HCT116 (cell line): ENCODE measurements around the gene RAB27B. TPM values are rescaled to one million over a fixed set of nuclear protein-coding genes. Genes with fewer than 3 reads are reported as not detected.

Source experiments
- ATAC-seq: fragments of 200-7000 bp; cut with Tn5 transposase; 2 replicates; pipeline ENCODE4 v1.9.1; 2020; ENCODE audit warnings: mild to moderate bottlenecking, moderate library complexity
- BruUV-seq: library from RNA; stranded (reverse); fragments of 400-500 nt; replicated peaks from 2 replicates; lab custom pipeline; 2021; lab: Mats Ljungman, UMichigan
- CTCF ChIA-PET: fragments of 300-600 bp; sonication (Branson Sonifier 250); formaldehyde crosslinking; loops from one replicate; lab custom pipeline; 2021; ENCODE audit warnings: antibody characterized with exemption; lab: Charles Lee
- POLR2A ChIA-PET: fragments of 300-600, 350-600 bp; sonication (Branson Sonifier 250); formaldehyde crosslinking; loops from one replicate; lab custom pipeline; 2021; ENCODE audit warnings: antibody characterized with exemption; lab: Charles Lee
- RAD21 ChIA-PET, 2 experiments: fragments of 300-600 bp; sonication (Branson Sonifier 250); formaldehyde crosslinking; loops; one replicate each; lab custom pipeline; 2023; ENCODE audit warnings: low total read pairs in 2 of 2; ENCODE audit not compliant: uncharacterized antibody in 2 of 2, unreplicated experiment in 2 of 2, low non-redundant PET in 1 of 2; lab: Charles Lee
- DNase-seq: peaks from one replicate; pipeline ENCODE4 v3.0.0-alpha.2; 2010; ENCODE audit warnings: low read depth, low spot score
- H2AFZ ChIP-seq: fragments of 200-600 bp; shearing (Covaris generic), sonication (generic); 2 replicates; pipeline ENCODE4 v1.6.1; 2017; ENCODE audit warnings: low read depth, mixed run types, mixed read lengths, antibody characterized with exemption, low read length; ENCODE audit not compliant: poor library complexity, severe bottlenecking
- H3K27ac ChIP-seq: 2 replicates; pipeline ENCODE4 v1.5.1; 2012; ENCODE audit warnings: low read depth, low read length
- H3K27me3 ChIP-seq: fragments of 200-600 bp; sonication (generic); 2 replicates; pipeline ENCODE4 v1.6.1; 2016; ENCODE audit warnings: mixed run types, low read length, mixed read lengths; ENCODE audit not compliant: insufficient read depth
- H3K36me3 ChIP-seq, 2 experiments: fragments of 200-500 bp in 1 of 2; fragments of 200-600 bp in 1 of 2; sonication (Bioruptor generic) in 1 of 2; sonication (generic) in 1 of 2; 2 replicates each; pipeline versions ENCODE4 v1.5.1 to v1.6.1; 2014 to 2016; ENCODE audit warnings: low read length in 2 of 2, inconsistent platforms in 1 of 2, mixed read lengths in 1 of 2, mixed run types in 1 of 2; ENCODE audit not compliant: insufficient read depth in 2 of 2, control insufficient read depth in 1 of 2
- H3K4me1 ChIP-seq, 2 experiments: fragments of 200-600 bp in 1 of 2; sonication (generic) in 1 of 2; 2 replicates each; pipeline versions ENCODE4 v1.5.1 to v1.6.1; 2012 to 2017; ENCODE audit warnings: low read length in 2 of 2, inconsistent platforms in 1 of 2, mild to moderate bottlenecking in 1 of 2, mixed read lengths in 1 of 2, mixed run types in 1 of 2, moderate library complexity in 1 of 2; ENCODE audit not compliant: insufficient read depth in 2 of 2, control insufficient read depth in 1 of 2
- H3K4me2 ChIP-seq: fragments of 200-600 bp; sonication (generic); 2 replicates; pipeline ENCODE4 v1.6.1; 2017; ENCODE audit warnings: mixed run types, low read length, mixed read lengths
- H3K4me3 ChIP-seq, 2 experiments: fragments of 200-600 bp in 1 of 2; sonication (generic) in 1 of 2; replicated peaks in 1 of 2; 2 replicates each; pipeline ENCODE4 v1.5.1; 2011 to 2016; ENCODE audit warnings: low read length in 2 of 2, control low read depth in 1 of 2, low read depth in 1 of 2, mild to moderate bottlenecking in 1 of 2, mixed read lengths in 1 of 2, mixed run types in 1 of 2
- H3K79me2 ChIP-seq: fragments of 200-600 bp; sonication (generic); 2 replicates; pipeline ENCODE4 v1.6.1; 2017; ENCODE audit warnings: mild to moderate bottlenecking, mixed run types, low read length, moderate library complexity, mixed read lengths; ENCODE audit not compliant: insufficient read depth
- H3K9ac ChIP-seq: fragments of 200-600 bp; sonication (generic); 2 replicates; pipeline ENCODE4 v1.6.1; 2016; ENCODE audit warnings: low read length, mixed read lengths
- H3K9me2 ChIP-seq: fragments of 200-600 bp; sonication (generic), shearing (Covaris generic); 2 replicates; pipeline ENCODE4 v1.6.1; 2017; ENCODE audit warnings: mixed run types, mild to moderate bottlenecking, moderate library complexity; ENCODE audit not compliant: insufficient read depth
- H3K9me3 ChIP-seq, 2 experiments: fragments of 200-500 bp in 1 of 2; fragments of 200-600 bp in 1 of 2; sonication (Bioruptor generic) in 1 of 2; sonication (generic) in 1 of 2; 2 replicates each; pipeline ENCODE4 v1.6.1; 2014 to 2017; ENCODE audit warnings: low read length in 2 of 2, mixed read lengths in 2 of 2, inconsistent platforms in 1 of 2, low read depth in 1 of 2, mild to moderate bottlenecking in 1 of 2, mixed run types in 1 of 2, moderate library complexity in 1 of 2; ENCODE audit not compliant: control insufficient read depth in 1 of 2, insufficient read depth in 1 of 2
- H4K20me1 ChIP-seq: fragments of 200-600 bp; sonication (generic), shearing (Covaris generic); 2 replicates; pipeline ENCODE4 v1.6.1; 2017; ENCODE audit warnings: mixed run types, mild to moderate bottlenecking, moderate library complexity; ENCODE audit not compliant: insufficient read depth
- EZH2 ChIP-seq: fragments of 200-600 bp; sonication (generic); IDR thresholded peaks from 2 replicates; pipeline ENCODE4 v1.6.1; 2017; ENCODE audit warnings: antibody characterized with exemption, mixed run types
- EZH2phosphoT487 ChIP-seq: fragments of 200-600 bp; IDR thresholded peaks from 2 replicates; pipeline ENCODE4 v1.6.1; 2018; ENCODE audit warnings: antibody characterized with exemption, borderline replicate concordance
- JUND ChIP-seq: IDR thresholded peaks from 2 replicates; pipeline ENCODE4 v1.6.1; 2012
- POLR2AphosphoS5 ChIP-seq: IDR thresholded peaks from 2 replicates; pipeline ENCODE4 v1.6.1; 2011; ENCODE audit warnings: mild to moderate bottlenecking, low read depth, low read length, moderate library complexity
- SIN3A ChIP-seq: IDR thresholded peaks from 2 replicates; pipeline ENCODE4 v1.6.1; 2012; ENCODE audit warnings: low read depth
- SRF ChIP-seq: IDR thresholded peaks from 2 replicates; pipeline ENCODE4 v1.6.1; 2012; ENCODE audit warnings: low read depth
- TCF7L2 ChIP-seq: IDR thresholded peaks from 2 replicates; pipeline ENCODE4 v1.7.0; 2011; ENCODE audit warnings: borderline replicate concordance, inconsistent platforms; ENCODE audit not compliant: insufficient read depth, insufficient read length; ENCODE audit errors: extremely low read depth
- intact Hi-C: fragments of 100-400 bp; cut with micrococcal nuclease; formaldehyde crosslinking; loops from 2 replicates; pipeline ENCODE4 v1.10.0; 2022
- total RNA-seq: library from RNA; stranded (reverse); gene quantifications from one replicate; pipeline ENCODE4 v1.2.1, GENCODE V29; 2021; ENCODE audit not compliant: unreplicated experiment
- TF ChIP-seq, protein P1 (sequence below), 3 experiments: fragments of 200-600 bp in 1 of 3; sonication (generic) in 1 of 3; IDR thresholded peaks in 2 of 3; conservative IDR thresholded peaks in 1 of 3; 2 replicates each; pipeline ENCODE4 v1.5.1; 2012 to 2017; ENCODE audit warnings: low read depth in 2 of 3, low read length in 2 of 3, antibody characterized with exemption in 1 of 3, borderline replicate concordance in 1 of 3, control low read depth in 1 of 3, mild to moderate bottlenecking in 1 of 3, mixed read lengths in 1 of 3, mixed run types in 1 of 3, moderate library complexity in 1 of 3; ENCODE audit not compliant: insufficient read depth in 1 of 3
- TF ChIP-seq, protein P2 (sequence below): IDR thresholded peaks from 2 replicates; pipeline ENCODE4 v1.6.1; 2011; ENCODE audit warnings: mild to moderate bottlenecking, low read length, moderate library complexity; ENCODE audit not compliant: insufficient replicate concordance; ENCODE audit errors: extremely low read depth

The RAB27B gene
- total RNA-seq, 1 experiment from 2014 or later, result 2.2 TPM

DNA sequence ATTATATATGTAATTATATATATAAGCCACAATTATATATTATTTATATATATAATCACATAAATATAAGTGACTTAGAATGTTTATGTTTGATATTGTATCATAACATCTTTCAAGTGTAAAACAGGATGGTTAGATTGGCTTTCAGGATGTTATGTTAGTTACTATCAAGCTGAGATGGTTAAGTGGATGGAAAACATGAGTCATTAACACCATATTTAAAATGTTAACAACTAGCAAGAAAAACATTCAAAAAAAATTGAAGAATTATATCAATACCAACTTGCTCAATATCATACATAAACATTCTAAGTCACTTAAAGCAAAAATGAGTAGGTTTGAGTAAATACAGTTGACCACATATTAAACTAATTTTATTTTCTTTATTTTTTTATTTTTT, 21.8 kb upstream of the RAB27B start:
- Histone ChIP-seq H3K27me3 (no peaks in the 10 kb centered on the region), H4K20me1 (no peaks in the 10 kb centered on the region), H3K9ac (no peak overlapping the region), H3K9me3 (no peaks in the 10 kb centered on the region), H3K9me2 (no peaks in the 10 kb centered on the region), H3K4me2 (no peak overlapping the region), H3K4me3 (no peak overlapping the region), H3K36me3 (no peaks in the 10 kb centered on the region), H3K27ac (no peak overlapping the region), H3K79me2 (no peaks in the 10 kb centered on the region), H2AFZ (no peak overlapping the region), H3K4me1 (peaks cover 0 to 5% of the 10 kb centered on the region in 2 experiments; a peak in 1 of 4 replicates)
- no peak for ATAC-seq
- DNase-seq, result no peak
- POLR2A ChIA-PET, result no interaction called here
- no TSS peak for BruUV-seq
- CTCF ChIA-PET, result no interaction called here
- TF ChIP-seq TCF7L2 (no peak), SIN3A (no peak), SRF (no peak), JUND (no peak), EZH2 (no peak), POLR2AphosphoS5 (no peak), EZH2phosphoT487 (no peak)
- TF ChIP-seq, protein P1, sequence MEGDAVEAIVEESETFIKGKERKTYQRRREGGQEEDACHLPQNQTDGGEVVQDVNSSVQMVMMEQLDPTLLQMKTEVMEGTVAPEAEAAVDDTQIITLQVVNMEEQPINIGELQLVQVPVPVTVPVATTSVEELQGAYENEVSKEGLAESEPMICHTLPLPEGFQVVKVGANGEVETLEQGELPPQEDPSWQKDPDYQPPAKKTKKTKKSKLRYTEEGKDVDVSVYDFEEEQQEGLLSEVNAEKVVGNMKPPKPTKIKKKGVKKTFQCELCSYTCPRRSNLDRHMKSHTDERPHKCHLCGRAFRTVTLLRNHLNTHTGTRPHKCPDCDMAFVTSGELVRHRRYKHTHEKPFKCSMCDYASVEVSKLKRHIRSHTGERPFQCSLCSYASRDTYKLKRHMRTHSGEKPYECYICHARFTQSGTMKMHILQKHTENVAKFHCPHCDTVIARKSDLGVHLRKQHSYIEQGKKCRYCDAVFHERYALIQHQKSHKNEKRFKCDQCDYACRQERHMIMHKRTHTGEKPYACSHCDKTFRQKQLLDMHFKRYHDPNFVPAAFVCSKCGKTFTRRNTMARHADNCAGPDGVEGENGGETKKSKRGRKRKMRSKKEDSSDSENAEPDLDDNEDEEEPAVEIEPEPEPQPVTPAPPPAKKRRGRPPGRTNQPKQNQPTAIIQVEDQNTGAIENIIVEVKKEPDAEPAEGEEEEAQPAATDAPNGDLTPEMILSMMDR (IDR thresholded peaks at IDR 0.05 in 2 of 3, conservative IDR thresholded peaks at IDR 0.05 in 1 of 3; ENCODE audit: borderline replicate concordance in 1 of 3, insufficient read depth in 1 of 3, low read depth in 2 of 3, low read length in 2 of 3), result no peak
- TF ChIP-seq, protein P2, sequence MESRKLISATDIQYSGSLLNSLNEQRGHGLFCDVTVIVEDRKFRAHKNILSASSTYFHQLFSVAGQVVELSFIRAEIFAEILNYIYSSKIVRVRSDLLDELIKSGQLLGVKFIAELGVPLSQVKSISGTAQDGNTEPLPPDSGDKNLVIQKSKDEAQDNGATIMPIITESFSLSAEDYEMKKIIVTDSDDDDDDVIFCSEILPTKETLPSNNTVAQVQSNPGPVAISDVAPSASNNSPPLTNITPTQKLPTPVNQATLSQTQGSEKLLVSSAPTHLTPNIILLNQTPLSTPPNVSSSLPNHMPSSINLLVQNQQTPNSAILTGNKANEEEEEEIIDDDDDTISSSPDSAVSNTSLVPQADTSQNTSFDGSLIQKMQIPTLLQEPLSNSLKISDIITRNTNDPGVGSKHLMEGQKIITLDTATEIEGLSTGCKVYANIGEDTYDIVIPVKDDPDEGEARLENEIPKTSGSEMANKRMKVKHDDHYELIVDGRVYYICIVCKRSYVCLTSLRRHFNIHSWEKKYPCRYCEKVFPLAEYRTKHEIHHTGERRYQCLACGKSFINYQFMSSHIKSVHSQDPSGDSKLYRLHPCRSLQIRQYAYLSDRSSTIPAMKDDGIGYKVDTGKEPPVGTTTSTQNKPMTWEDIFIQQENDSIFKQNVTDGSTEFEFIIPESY, result no peak
- RAD21 ChIA-PET, result no interaction called here
- intact Hi-C loops, result no loop called here
